Measurements from ENCODE around the gene NFKBIE.

The NFKBIE gene

GRCh38 chr6:44265007-44265721 is at the start of gene NFKBIE:
NFKBIE (minus strand) TSS chr6:44265551; CDS start chr6:44265346, 205 bp downstream.
- TF ChIP-seq CTCF (IDR thresholded peaks at IDR 0.05), result peak; percentile 28; the same call in 1 of the 2 replicates

- TF ChIP-seq CTCF (IDR thresholded peaks at IDR 0.05), result peak; percentile 94
Measured at GRCh38 chr6:44312901-44313788, 47.8 kb upstream of the NFKBIE start, which contains the start of gene AARS2. AARS2 (minus strand) TSS chr6:44313347; CDS start chr6:44313323, 24 bp downstream.

GRCh38 chr6:44311767-44312166 is 46.4 kb upstream of the NFKBIE start:
- TF ChIP-seq CTCF (IDR thresholded peaks at IDR 0.05), result no peak

GRCh38 chr6:44311304-44311703 is 46.0 kb upstream of the NFKBIE start:
- no peak for TF ChIP-seq CTCF (IDR thresholded peaks at IDR 0.05)

- no peak for TF ChIP-seq CTCF (IDR thresholded peaks at IDR 0.05)
Measured at GRCh38 chr6:44310241-44310640, 44.9 kb upstream of the NFKBIE start.

- TF ChIP-seq CTCF (IDR thresholded peaks at IDR 0.05), result no peak
Measured at GRCh38 chr6:44309631-44310030, 44.3 kb upstream of the NFKBIE start.

GRCh38 chr6:44309092-44309491 is 43.7 kb upstream of the NFKBIE start:
- no peak for TF ChIP-seq CTCF (IDR thresholded peaks at IDR 0.05)

Data from LNCAP (cell line).